ENCODE data around the gene CHSY3.

GRCh38 chr5:130106480-130106879, 202.2 kb downstream of the CHSY3 start:
- TF ChIP-seq CTCF (IDR thresholded peaks at IDR 0.05; ENCODE audit: poor library complexity, severe bottlenecking), result no peak
- no peak for TF ChIP-seq POLR2AphosphoS5 (IDR thresholded peaks at IDR 0.05)
- TF ChIP-seq TAF1 (IDR thresholded peaks at IDR 0.05; ENCODE audit: low read depth), result no peak

All from neural cell (in vitro differentiated cells).